CD4-positive, alpha-beta T cell treated with Interleukin-12 subunit alpha and Interleukin-12 subunit beta, for 1 hour (primary cell): Measurements from ENCODE around the gene TRAPPC2L.

Experiments
- DNase-seq: peaks from one replicate; pipeline ENCODE4 v3.0.0-alpha.2; 2020

TRAPPC2L gene

GRCh38 chr16:88861359-88861758 lies 4.4 kb downstream of the TRAPPC2L start:
- no peak for DNase-seq

DNA sequence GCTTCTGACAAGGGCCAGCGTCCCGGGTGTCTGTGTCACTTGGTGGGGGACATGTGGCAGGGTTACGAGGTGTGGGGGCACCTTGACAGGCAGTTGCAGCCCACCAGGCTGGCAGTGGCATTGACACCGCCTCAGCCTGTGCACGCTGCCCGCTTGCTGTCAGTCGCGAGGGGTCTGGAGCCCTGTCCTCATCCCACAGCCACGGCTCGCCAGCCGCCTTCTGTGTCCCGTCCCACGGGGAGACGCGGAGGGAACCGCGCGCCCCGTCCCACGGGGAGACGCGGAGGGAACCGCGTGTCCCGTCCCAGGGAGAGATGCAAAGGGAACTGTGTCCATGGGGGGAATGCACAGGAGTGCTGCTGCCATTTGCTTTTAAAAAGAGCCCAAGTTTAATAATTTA lies 6.0 kb downstream of the TRAPPC2L start:
- no peak for DNase-seq

- no peak for DNase-seq
Observed at GRCh38 chr16:88863426-88863825, 6.5 kb downstream of the TRAPPC2L start.

DNA sequence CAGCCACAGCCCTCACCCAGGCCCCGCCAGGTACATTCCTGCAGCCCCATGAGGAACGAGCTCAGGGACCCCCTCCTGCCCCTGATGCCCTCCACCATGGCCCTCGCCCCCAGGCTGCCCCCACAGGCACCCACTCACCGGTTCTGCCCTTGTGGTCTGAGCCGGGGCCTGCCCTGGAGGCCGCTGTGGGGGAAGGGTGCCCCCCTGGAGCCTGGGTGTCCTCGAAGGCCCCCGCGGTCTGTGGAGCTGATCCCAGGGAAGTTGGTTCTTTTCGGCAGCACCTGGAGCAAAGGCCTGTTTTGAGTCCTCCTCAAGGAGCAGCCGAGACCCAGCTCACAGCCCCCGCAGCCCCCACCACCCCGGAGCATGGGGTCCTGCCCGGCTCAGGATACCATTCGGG lies 7.2 kb downstream of the TRAPPC2L start:
- no peak for DNase-seq

DNA sequence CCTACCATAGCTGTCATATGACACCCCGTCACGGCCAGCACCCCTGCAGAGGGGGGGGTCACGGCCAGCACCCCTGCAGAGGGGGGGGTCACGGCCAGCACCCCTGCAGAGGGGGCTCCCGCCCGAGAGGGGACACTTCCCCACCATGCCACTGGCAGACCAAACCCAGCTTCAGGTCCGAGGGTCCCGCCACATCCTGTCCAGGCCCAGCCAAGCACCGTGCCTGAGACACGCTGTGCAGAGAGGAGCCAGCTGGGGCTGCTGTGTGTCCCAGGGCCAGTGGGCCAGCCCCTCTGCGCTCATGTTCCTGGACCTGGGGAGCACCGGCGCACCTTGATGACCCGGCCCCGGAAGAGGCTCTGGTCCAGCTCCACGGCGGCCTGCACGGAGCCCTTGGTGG lies 7.6 kb downstream of the TRAPPC2L start:
- DNase-seq: no peak

DNA sequence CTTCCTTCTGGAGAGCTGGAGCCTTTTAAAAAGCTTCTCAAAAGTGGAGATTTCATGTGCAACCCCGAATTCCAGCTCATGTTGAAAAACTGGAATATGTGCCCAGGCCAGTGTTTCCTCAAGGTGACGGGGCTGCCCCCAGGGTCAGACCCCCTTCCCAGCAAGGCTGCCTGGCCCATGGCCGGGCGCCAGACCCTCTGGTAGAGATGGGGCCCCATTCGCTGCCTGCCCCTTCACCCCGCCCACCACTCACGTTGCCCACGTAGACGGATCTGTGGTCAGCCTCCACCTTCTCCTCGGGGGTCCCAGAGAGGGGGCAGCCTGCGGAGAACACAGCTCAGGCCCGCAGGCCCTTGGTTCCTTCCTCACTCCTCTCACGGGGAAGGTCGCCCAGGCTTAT lies 8.4 kb downstream of the TRAPPC2L start:
- no peak for DNase-seq

DNA sequence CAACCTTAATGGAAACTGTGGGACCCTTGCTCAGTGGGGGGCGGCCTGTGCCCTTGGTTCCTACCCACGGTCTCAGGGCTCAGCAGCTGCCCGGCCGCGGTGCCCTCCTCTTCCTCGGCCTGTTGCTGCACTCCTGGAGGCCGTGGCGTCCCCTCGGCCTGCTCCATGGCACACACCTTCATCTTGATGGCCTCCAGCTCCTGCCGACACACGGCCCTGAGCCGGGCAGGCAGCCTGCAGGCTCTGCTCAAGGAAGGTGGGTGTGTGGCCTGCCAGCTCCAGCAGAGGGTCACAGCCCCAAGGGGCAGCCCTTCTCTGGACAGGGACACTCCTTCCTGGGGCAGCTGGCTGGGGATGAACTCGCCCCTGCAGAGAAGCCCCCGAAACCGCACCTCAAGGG lies 8.8 kb downstream of the TRAPPC2L start:
- DNase-seq: no peak

- no peak for DNase-seq
Observed at GRCh38 chr16:88866151-88866920, 9.4 kb downstream of the TRAPPC2L start, which contains the start of gene PABPN1L. Gene PABPN1L, minus strand, starts transcription at chr16:88866660. Its CDS starts 54 bp downstream, at chr16:88866606.

DNA sequence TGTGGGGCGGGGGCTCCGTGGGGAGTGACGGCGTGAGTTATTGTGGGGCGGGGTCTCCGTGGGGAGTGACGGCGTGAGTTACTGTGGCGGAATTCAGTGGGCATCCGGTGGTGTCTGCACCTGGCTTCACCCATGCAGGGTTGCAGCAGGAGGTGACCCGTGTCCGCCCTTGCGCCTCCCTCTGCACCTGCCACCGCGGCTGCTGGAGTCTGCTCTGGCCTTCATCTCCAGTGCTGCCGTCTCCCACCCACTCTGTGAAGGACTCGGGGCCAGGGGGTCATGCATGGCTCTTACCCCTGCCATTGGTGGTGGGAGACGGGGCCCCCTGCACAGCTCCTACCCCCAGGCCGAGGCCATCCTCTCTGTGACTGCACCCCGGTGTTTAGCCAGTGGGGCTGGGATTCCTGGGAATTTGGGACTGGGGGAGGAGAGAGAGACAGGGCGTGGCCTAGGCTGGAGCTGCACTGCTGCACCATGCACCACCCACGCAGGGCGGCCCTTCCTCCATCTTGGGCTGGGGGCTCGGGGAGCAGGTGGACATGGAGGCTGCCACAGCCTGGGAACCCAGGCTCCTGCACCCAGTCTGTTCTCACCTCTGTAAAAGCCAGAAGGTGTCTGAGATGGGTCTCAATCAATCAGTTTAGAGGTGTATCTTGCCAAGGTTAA lies 10.8 kb downstream of the TRAPPC2L start:
- no peak for DNase-seq

DNA sequence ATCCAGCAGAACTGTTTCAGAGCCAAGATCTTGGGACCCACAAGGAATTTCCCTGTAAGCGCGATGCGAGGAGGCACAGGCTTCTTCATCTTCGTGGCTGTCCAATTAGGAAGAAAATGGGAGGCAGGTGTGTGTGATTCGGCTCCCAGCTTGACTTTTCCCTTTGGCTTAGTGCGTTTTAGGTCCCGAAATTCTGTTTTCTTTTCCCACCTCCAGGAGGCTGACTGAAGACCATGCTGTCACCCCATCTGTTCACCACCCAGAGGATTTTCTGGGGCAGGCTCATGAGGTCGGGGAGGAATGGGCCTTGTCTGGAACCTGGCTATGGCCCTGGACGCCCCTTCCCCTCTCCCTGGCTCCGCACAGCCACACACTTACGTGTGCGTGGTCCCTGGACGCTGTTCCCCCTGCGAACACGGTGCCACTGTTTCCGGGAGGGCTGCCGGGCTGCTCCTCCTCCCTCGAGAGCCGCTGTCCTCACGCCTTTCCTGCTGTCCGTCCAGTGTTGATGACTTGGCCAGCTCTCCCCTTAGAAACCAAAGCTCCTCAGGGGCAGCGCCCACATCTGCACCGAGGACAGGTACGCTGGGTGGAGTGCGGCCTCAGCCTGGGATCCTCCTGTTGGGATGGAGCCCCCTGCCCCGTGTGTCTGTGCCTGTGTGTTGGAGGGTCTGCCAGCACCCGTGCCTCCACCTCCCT lies 12.2 kb downstream of the TRAPPC2L start:
- no peak for DNase-seq

- DNase-seq: no peak
Observed at GRCh38 chr16:88869673-88869980, 12.7 kb downstream of the TRAPPC2L start.

- DNase-seq: no peak
Observed at GRCh38 chr16:88870608-88871348, 13.9 kb downstream of the TRAPPC2L start.

- no peak for DNase-seq
Observed at GRCh38 chr16:88871349-88871702, 14.4 kb downstream of the TRAPPC2L start.

DNA sequence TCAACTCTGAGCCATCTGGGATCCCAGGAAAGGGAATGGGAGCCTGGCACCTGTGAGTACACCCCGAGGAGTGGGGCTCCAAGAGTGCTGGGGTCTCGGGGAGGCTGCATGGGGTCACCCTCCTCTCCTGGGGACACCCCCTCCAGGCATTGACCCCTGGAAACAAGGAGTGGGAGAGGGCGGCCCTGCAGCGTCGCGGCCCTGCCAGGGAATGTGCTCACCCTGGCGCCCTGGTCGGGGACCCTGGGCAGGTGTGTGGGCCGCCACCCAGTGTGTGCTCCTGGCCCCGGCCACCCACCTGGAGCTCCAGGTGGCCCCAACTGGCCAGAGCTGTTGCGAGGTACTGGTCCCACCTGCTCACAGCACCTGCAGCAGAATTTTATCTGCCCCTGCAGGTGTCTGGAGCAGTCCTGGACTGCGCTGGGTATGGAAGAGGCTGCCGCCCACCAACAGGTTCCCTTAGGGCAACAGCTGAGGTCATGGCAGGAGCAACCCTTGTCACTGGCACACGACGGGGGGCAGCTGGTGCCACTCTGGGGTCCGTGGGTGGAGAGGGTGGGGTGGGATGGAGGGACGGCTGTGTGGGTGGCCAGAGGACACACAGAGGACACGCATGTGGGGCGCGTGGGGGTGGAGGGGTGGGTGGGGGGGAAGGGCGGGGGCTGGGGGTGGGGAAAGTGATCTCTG lies 14.9 kb downstream of the TRAPPC2L start:
- DNase-seq: no peak

DNA sequence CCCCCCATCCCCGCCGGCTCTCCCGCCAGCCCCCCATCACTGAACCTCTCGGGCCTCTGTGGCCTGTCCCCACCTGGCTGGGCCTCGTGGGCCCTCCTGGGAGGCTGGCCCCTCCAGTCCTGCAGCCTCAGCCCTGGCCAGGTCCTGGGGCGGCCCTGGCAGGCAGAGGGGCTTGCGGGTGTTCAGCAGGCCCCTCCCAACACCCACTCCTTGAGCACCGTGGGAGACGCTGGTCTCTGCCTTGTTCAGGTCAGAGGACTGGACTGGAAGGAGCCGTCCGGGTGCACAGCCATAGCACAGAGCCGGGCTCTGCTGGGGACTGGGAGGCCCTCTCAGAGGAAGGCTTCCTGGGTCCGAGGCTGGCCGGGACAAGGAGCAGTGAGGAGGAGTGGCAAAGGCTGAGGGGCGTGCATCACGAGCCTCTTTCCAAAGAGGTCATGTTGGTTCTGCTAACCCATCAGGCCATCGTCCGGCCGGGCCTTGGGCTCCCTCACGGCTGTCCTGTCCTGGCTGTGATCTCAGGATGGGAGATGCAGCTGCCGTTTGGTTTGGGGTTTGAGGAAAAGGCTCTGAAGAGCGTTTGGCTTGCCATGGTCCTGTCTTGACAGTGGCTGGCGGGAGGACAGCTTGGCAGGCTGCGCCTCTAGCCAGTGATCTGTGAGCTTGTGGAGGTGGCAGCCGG lies 15.9 kb downstream of the TRAPPC2L start:
- DNase-seq: no peak

- DNase-seq: no peak
Observed at GRCh38 chr16:88874938-88875599, 18.1 kb downstream of the TRAPPC2L start.

DNA sequence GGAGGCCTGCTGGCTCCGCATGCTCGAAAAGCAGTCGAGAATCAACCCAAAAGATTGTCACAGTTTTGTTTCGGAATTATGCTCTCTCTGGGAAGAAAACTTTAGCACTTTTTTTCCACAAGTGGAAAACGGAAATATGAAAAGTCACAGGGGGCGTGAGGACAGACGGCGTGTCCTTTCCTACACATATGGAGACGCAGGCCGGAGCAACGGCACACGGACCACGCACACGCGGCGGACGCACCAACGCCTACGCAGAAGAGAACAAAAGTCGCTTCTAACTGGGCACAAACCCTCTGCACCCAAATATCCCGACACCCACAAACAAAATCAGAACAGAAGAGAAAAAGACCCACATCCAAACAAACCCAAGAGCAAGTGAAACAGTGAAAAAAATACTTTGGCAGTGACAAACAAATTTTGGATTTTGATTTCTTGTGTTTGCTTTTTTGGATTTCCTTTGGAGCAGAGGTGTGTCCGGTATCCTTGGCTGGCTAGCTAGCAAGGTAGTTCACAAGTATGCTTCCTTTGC lies 18.8 kb downstream of the TRAPPC2L start:
- DNase-seq: no peak

DNA sequence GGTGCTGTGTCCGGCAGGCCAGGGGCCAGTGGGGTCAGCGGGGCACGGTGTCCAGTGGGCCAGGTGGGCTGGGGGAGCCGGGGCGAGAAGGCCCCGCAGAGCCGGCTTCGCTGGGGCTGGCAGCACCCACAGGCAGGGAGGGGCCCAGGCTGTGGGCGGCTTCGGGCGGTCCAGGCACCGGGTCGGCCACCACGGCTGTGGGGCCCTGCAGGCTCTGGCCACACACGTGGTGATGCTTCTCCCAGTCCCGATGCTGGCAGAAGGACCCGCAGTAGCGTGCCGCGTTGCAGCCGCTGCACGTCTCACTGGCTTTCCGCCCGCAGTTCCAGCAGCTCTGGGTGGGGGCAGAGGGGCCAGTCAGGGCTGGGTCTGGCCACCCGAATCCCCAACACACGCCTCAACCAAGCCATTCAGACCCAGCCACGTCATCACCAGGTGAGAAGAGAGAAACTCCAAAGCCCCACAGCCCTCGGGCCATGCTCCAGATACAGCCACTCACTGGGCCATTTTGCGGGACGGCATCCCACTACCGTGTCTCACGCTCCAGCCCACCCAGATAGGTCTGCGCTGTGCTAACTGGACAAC lies 20.1 kb downstream of the TRAPPC2L start:
- no peak for DNase-seq

DNA sequence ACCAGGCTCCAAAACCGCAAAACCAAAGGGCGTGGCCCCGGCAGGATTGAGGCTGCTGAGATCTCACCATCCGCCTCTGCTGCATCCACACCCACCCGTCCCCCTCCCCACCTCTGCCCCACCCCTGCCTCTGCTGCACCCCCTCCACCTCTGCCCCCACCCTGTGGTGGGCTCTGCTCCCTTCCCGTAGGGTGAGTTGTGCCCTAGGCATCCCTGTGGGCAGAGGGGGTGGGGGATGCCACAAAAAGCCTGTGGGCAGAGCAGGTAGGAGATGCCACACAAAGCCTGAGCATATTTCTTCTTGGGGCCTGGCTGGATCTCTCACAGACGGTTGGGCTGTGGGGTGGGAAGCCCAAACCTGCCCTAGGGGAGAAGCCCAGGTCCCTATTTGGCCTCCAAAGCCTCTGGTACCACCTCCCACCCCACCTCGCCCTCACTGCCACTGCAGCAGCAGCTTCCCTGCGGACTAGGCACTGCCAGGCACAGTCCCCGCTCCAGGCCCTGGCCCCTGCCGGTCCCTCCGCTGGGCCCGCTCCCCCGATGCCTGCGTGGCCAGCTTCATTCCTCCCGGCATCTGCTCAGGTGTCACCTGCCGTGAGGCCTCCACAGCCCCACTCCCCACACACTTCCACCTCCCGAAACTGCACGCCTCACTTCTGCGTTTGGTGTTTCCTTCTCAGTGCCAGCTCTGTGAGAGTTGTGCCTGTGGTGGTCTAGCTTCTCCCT lies 20.8 kb downstream of the TRAPPC2L start:
- no peak for DNase-seq

DNA sequence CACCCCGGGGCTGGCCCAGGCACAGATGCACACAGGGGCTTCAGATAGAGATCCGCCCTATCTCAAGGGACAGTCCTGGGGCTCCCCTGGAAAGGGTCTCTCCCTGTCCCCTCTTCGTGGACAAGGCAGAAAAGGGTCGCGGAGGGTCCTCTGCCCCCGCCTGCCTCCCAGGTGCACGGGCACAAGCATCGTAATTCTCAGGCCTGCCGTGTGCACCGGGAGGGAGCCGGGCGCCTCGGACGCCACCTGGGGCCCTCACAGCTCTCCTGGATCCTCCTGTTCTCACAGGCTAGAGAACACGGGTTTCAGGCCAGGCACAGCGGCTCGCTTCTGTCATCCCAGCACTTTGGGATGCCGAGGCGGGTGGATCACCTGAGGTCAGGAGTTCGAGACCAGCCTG lies 21.4 kb downstream of the TRAPPC2L start:
- DNase-seq: no peak
